GM19099 (cell line): ENCODE data around the gene KANK3.

ENCODE experiments used
- POLR2A ChIP-seq: IDR thresholded peaks from 3 replicates; pipeline ENCODE4 v1.6.1; 2011; ENCODE audit warnings: low read depth; ENCODE audit not compliant: insufficient read length; ENCODE audit errors: extremely low read depth

Gene KANK3

DNA sequence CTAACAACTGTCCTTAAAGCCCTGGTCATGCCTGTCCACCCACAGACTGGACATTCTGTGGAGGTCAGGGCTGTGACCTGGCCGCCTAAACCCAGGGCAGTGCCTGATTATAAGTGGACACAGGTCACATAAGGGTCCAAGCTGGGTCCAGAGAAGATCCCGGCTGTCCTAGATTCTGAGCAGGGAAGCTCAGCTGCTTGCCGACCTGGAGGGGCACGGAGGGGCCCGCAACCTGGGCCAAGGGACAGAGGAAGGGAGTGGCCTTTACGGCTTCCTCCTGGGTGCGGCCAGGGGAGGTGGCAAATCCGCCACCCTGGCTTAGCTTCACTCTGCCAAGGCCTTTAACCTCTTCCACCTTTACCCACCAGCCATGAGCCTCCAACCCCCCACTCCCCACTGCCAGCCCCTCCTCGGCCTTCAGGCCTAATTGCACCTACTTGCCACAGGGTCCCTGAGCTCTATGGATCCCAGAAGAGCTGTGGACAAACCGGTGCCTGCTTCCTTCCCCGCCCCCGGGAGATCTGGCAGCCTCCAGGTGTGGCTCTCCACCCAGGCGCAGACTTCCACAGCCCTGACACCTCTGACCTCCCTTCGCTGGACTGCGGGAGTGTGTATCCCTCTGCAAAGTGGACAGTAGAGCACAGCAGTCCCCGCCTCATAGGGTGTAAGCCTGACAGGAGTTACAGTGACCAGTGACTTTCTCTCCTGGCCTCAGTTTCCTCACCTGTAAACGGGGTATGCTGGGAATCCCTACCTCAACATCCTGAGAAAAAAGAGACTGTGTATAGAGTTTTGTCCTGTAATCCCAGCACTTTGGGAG lies 36.6 kb downstream of the KANK3 start:
- no peak for TF ChIP-seq POLR2A

DNA sequence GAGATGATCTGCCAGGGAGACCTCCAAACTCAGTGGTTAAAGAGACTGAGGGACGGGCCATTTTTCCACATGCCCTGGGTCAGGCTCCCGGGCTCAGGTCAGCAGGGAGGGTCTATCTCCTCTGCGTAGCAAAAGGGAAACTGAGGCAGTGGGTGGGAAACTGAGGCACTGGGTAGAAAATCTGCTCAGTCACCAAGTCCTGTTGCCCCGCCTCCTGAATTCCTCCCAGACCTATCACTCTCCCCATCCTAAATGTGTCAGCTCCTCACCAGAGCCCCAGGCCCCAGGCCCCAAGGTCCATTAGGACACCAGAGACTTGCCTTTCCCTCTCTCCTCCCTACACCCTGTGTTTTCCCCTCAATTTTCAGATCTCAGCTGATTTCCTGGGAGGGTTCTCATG lies 37.3 kb downstream of the KANK3 start:
- no peak for TF ChIP-seq POLR2A

DNA sequence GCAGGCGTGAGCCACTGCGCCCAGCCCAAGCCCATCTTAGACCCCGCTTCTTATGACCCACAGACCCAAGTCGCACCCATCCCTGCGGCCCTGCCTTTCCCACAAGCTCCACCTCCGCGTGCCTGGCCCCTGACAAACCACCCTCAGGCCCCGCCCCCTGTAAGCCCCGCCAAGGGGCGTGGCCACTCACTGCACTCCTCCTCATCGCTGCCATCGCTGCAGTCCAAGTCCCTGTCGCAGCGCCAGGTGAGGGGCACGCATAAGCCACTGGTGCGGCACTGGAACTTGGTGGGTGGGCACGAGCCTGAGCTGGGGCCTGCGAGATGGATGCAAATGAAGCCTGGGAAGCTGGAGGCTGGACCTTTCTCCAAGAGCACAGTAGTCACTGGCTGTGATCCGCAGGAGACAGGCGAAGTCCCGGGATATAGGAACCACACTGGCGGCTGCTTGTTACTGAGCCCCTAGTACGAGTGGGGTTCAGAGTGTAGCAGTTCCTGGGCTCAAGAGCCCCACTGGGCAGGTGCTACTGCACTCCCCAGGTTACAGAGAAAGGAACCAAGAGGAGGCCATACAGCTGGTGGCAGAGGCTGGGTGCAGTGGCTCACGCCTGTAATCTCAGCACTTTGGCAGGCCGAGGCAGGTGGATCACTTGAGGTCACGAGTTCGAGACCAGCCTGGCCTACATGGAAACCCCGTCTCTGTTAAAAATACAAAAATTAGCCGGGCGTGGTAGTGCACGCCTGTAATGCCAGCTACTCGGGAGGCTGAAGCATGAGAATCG lies 38.0 kb downstream of the KANK3 start:
- TF ChIP-seq POLR2A = no peak

DNA sequence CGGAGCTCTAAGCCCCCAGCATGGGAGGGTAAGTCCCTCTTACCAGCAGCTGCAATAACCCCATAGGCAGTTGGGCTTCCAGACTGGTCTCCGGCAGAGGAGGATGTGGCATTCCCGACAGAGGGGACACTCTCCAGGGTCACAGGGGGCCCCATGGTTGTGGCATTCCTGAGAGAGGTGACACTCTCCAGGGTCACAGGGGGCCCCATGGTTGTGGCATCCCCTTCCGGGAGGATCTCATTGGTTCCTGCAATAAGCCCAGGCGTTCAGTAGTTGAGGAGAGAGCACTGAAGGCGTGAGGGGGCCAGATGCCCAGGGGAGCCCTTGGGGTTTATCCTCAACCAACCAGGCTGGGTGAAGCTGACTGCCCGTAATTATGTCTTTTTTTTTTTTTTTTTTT lies 40.3 kb downstream of the KANK3 start:
- no peak for TF ChIP-seq POLR2A

DNA sequence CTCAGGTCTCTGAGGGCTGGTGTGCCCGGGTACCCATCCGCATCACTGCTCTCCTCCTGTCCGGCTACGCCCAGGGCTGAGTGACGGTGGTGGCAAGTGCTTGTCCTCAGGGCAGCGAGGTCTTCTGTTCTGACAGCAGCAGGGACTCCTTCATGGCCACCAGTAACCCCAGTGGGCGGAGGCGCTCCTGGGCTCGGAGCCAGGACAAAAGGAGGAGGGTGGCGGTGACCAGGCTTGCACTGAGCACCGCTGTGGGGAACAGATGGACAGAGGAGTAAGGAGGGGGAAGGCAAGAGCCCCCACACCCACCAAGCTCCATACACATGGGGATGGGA lies 40.7 kb downstream of the KANK3 start:
- no peak for TF ChIP-seq POLR2A
